NCI-H774 (cell line): ENCODE measurements around the gene TMEM170B.

Source experiments
- DNase-seq: peaks from one replicate; lab custom pipeline; 2025; lab: John Stamatoyannopoulos, UW

TMEM170B gene

DNA sequence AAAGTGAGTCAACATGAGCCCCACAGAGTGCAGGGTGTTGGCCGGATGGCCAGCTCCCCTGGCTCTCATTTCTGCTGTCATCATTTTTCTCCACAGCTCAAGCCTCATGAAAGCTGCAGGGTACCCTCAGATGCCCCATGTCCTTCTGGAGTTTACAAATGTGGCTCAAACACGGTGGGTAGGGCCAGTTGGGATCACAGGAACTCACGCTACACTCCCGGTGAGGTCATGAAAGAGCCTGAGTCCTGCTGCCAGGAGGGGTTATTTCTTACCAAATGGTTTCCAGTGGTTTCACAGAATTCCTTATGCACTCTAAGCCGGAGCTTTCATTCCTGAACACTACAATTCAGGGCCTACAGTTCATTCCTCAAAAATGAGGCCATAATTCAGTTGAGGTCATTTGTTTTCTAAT, 78.7 kb downstream of the TMEM170B start:
- no peak for DNase-seq

GRCh38 chr6:11618533-11618932, 81.0 kb downstream of the TMEM170B start:
- DNase-seq, result no peak

- DNase-seq, result no peak
These were observed 83.6 kb downstream of the TMEM170B start for GRCh38 chr6:11621119-11621518.

DNA sequence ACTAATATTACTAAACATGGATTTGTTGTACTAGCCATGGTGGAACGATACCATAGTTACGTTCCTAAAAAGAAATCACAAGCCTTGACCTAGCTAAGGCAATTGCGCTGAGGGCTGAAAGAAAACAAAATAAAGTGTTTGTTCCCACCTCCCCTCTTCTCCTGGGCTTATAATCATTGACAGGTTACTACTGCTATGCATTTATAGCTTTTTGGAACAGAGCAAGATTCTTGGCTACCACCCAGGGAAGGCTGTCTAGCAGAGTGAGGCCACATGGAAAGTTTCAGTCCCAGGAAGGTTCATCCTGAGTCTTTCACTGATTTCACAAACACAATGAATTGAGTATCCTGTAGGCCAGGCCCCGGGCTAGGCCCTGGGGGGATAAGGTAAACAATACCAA, 84.6 kb downstream of the TMEM170B start:
- no peak for DNase-seq

DNA sequence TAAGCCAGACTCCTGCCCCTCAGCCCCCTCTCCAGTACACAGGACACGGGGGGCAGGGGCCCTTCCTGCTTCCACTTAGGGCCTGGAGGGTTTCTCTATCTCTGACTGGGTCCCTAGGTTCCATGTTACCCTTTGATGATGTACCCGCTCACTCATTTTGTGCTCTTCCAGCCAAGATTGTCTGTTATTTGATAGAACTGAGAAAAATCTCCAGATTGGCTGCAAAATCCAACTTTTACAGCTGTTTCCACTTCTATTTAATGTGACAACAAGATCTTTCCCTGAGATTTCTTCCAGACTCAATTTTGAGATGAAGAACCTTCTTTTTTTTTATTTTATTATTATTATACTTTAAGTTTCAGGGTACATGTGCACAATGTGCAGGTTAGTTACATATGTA, 85.7 kb downstream of the TMEM170B start:
- no peak for DNase-seq

DNA sequence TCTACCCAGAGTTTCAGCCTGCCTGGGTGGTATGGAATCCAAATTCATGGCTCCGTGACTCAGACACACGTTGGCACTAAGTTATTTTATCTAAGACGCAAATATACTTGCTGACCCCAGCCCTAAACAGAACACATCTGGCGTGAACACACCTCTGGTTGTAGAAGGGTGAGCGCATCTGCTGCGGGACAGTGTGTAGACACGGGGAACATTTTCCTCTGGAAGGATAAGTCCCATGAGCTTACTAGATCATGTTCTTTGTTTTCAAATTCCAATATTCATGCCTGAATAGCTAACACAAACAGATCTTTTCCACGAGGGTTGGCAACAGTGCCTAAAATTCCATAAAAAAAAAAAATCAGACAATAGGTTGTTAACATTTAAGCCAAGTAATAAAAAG, 87.8 kb downstream of the TMEM170B start:
- no peak for DNase-seq

GRCh38 chr6:11626356-11626755, 88.8 kb downstream of the TMEM170B start:
- no peak for DNase-seq

DNA sequence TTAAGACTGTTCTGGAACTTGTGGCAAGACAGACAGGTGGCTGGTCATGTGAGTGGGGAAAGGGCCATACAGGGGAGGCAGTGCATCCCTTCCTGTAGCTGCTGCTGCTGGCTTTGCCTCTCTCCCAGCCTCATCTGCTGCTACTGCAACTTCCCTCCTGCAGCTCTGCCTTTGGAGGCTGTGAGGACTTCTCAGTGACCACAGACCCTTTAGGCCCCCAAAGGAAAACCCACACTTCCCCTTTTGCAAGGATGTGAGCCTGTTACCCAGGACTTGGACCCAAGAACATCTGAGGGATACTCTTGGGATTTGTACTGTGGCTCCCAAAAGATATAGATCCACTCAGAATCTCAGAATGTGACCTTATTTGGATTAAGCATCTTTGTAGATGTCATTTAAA, 91.0 kb downstream of the TMEM170B start:
- DNase-seq, result no peak

DNA sequence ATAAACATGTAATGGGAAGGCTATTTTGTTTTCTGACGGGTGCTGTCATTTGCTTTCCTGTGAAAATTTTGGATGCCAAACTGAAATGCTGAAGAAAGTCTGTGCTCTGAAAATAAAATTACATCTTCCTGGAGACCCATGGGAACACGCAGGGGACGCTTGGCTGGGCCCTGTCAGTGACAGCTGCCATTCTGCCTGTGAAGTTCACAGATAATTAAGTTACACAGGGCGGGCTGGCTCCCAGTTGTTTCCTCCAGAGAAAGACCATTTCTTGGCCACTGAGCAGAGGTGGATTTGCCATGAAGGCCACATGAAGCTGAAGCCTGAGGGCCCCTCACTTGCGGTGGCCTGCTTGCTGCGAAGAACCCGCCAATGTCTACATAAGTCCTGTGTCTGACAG, 93.5 kb downstream of the TMEM170B start:
- no peak for DNase-seq

- no peak for DNase-seq
These were observed 94.0 kb downstream of the TMEM170B start for GRCh38 chr6:11631539-11631938.

DNA sequence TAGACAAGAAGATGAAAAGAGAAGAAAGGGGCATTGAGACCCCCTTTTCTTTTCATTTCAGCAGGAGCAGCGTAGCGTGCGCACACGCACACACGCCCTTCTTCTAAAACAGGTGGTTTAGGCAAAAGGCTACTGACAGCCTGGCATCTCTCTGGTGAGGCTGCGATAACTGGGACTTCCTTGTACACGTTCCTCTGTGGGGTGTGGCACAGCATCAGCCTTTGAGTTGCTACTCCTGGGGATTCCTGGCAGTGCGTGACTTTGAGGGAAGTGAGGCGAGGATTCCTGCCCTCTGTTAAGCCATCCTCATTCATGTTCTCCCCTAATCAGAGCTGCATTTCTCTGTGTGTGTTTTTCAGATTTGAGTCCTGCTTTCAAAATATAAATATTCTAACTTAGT, 94.7 kb downstream of the TMEM170B start:
- DNase-seq, result no peak

DNA sequence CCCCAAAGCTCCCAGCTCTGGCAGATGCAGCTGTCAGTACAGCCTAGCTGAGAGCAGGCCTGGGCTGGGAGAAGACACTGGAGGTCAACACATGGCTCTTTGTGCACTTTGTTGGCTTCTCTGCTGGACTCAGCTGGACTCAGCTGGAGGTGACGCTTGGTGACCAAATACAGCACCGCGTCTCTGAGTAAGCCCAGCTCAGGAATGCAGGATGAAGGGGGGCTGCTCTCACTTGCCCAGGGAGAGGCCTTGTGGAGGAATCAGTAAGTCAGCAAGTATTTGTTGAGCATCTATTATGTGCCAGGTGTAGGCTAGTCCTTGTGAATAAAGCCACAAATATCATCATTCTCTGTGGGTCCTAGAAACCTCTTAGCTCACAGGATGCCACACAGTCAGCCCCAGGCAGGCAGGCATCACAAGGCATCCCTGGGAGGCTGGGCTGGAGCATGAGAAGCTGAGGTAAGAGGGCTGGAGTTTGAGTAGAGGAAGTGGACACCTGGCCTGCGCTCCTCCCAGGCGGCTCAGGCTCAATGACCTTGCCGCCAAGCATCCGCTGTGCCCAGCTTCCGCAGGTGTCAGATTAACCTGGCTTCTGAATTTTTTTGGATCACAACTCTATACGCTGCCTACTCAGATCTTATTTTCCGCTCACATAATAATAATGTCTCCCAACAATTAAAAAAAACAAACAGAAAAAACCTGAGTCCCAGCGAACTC, 95.4 kb downstream of the TMEM170B start:
- DNase-seq, result no peak
